ENCODE results near the gene FAT2.

Gene FAT2

GRCh38 chr5:151614565-151614964, 23.4 kb upstream of the FAT2 start:
- no peak for DNase-seq (ENCODE audit: low read depth)
- TF ChIP-seq CTCF (IDR thresholded peaks at IDR 0.05; ENCODE audit: control insufficient read depth, extremely low read depth, insufficient read depth) = no peak
- H3K4me3 ChIP-seq (ENCODE audit: low read depth, low read length) = no peak overlapping the region

- no peak for DNase-seq (ENCODE audit: low read depth)
- no peak for TF ChIP-seq CTCF (IDR thresholded peaks at IDR 0.05; ENCODE audit: control insufficient read depth, extremely low read depth, insufficient read depth)
- no peak overlapping the region for H3K4me3 ChIP-seq (ENCODE audit: low read depth, low read length)
Measured at GRCh38 chr5:151612689-151613427, 21.7 kb upstream of the FAT2 start.

DNA sequence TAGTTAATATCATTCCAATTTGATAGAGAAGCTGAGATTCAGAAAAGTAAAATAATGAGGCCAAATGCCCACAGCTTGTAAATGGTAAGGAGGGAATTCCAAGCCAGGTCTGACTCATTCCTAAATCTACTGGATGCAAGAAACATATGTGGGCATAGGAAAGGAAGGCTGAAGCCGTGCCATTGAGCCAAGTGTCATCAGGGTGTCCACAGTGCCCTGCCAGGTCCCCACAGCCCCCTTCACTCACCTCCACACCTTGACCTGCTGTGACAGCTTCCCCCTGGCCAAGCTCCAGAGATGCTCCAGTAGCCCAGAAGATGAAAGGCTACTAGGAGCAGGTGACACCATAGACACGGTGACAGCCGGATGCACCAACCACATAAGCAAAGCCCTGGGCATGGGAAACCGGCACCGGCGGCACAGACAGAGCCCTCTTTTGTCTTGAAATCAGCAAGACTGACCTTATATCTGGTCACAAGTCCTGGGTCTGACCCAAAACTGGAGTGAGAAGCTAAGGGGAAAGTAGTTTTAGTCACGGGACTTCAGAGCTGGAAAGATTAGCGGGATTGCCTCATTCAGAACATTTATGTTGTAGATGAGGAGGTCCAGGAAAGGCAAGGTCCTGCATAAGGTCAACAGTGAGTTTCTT, 20.1 kb upstream of the FAT2 start:
- no peak for TF ChIP-seq CTCF (IDR thresholded peaks at IDR 0.05; ENCODE audit: control insufficient read depth, extremely low read depth, insufficient read depth)
- H3K4me3 ChIP-seq (ENCODE audit: low read depth, low read length) = no peak overlapping the region
- no peak for DNase-seq (ENCODE audit: low read depth)

- no peak overlapping the region for H3K4me3 ChIP-seq (ENCODE audit: low read depth, low read length)
- no peak for DNase-seq (ENCODE audit: low read depth)
- TF ChIP-seq CTCF (IDR thresholded peaks at IDR 0.05; ENCODE audit: control insufficient read depth, extremely low read depth, insufficient read depth) = no peak
Measured at GRCh38 chr5:151608522-151608921, 17.4 kb upstream of the FAT2 start.

- DNase-seq (ENCODE audit: low read depth) = no peak
- no peak for TF ChIP-seq CTCF (IDR thresholded peaks at IDR 0.05; ENCODE audit: control insufficient read depth, extremely low read depth, insufficient read depth)
- H3K4me3 ChIP-seq (ENCODE audit: low read depth, low read length) = no peak overlapping the region
Measured at GRCh38 chr5:151607304-151607703, 16.2 kb upstream of the FAT2 start.

- H3K4me3 ChIP-seq (ENCODE audit: low read depth, low read length) = no peak overlapping the region
- no peak for TF ChIP-seq CTCF (IDR thresholded peaks at IDR 0.05; ENCODE audit: control insufficient read depth, extremely low read depth, insufficient read depth)
- DNase-seq (ENCODE audit: low read depth) = no peak
Measured at GRCh38 chr5:151605559-151605958, 14.4 kb upstream of the FAT2 start.
